H1 (cell line): ENCODE data around the gene IL36G.

Source experiments
- ATF3 ChIP-seq: IDR thresholded peaks from 2 replicates; pipeline ENCODE4 v1.6.1; 2011; ENCODE audit warnings: low read depth, mild to moderate bottlenecking, low read length; ENCODE audit not compliant: insufficient read depth
- CHD2 ChIP-seq: IDR thresholded peaks from 2 replicates; pipeline ENCODE4 v1.6.1; 2012; ENCODE audit warnings: low read length, improper control_type of control experiment
- CREB1 ChIP-seq: IDR thresholded peaks from 2 replicates; pipeline ENCODE4 v1.6.1; 2012; ENCODE audit warnings: inconsistent platforms
- CTCF ChIP-seq, 3 experiments: IDR thresholded peaks; 1 replicate in 2 of 3; 2 replicates in 1 of 3; pipeline versions ENCODE4 v1.5.1 to v1.6.1; 2011; ENCODE audit warnings: low read length in 3 of 3, mild to moderate bottlenecking in 3 of 3, inconsistent platforms in 2 of 3, low read depth in 1 of 3, moderate library complexity in 1 of 3; ENCODE audit not compliant: insufficient read depth in 1 of 3; ENCODE audit errors: control extremely low read depth in 1 of 3
- EZH2 ChIP-seq: fragments of 200-600 bp; sonication (generic); IDR thresholded peaks from 2 replicates; pipeline ENCODE4 v1.7.1; 2012; ENCODE audit warnings: low read depth, mild to moderate bottlenecking, moderate library complexity, low read length, inconsistent platforms; ENCODE audit not compliant: severe bottlenecking
- JUND ChIP-seq: IDR thresholded peaks from 2 replicates; pipeline ENCODE4 v1.6.1; 2011; ENCODE audit warnings: mild to moderate bottlenecking, improper control_type of control experiment, low read length
- MAFK ChIP-seq: IDR thresholded peaks from 2 replicates; pipeline ENCODE4 v1.6.1; 2012; ENCODE audit warnings: low read depth, mild to moderate bottlenecking, improper control_type of control experiment, low read length
- POLR2A ChIP-seq, 2 experiments: IDR thresholded peaks; 1 replicate in 1 of 2; 2 replicates in 1 of 2; pipeline ENCODE4 v1.6.1; 2011; ENCODE audit warnings: low read depth in 2 of 2, low read length in 2 of 2, mild to moderate bottlenecking in 2 of 2; ENCODE audit errors: control extremely low read depth in 1 of 2
- SUZ12 ChIP-seq: fragments of 200-600 bp; sonication (generic); IDR thresholded peaks from 2 replicates; pipeline ENCODE4 v1.6.1; 2012; ENCODE audit warnings: mild to moderate bottlenecking, inconsistent platforms, low read length, moderate library complexity, mixed read lengths
- ZNF274 ChIP-seq: IDR thresholded peaks from 2 replicates; pipeline ENCODE4 v1.7.0; 2012; ENCODE audit warnings: low read length, borderline replicate concordance; ENCODE audit errors: extremely low read depth

DNA sequence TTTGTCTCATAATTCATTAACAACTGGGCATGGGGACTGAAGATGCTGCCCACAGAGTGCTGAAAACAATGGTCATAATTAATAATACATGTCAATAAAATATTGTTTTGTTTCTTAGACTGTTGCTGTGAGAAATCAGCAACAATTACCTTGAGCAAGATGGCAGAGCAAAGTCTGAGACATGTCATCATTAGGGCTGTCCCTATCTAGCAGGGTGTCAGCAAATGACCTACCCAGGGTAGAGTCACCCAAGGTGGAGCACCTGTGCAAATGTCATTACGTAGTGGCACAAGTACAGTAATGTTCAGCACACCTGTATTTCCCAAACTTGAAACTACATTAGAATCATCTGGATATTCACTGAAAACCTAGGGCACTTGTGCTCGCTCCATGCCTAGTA is 16.8 kb downstream of the IL36G start:
- no peak for TF ChIP-seq EZH2
- no peak for TF ChIP-seq JUND
- TF ChIP-seq CHD2: no peak
- no peak for TF ChIP-seq SUZ12
- no peak for TF ChIP-seq MAFK
- TF ChIP-seq CTCF (IDR thresholded peaks at IDR 0.05; ENCODE audit: control extremely low read depth in 1 of 3, insufficient read depth in 1 of 3, low read depth in 1 of 3, low read length in 3 of 3): no peak
- no peak for TF ChIP-seq ZNF274
- TF ChIP-seq ATF3: no peak
- no peak for TF ChIP-seq POLR2A (IDR thresholded peaks at IDR 0.05; ENCODE audit: control extremely low read depth in 1 of 2, low read depth in 2 of 2, low read length in 2 of 2)
- no peak for TF ChIP-seq CREB1
